Inflammatory macrophage (primary cell): ENCODE measurements around the gene IL16.
A peak's percentile ranks its signal among the peaks of the same experiment; 100 is the strongest.

Experiments
- DNase-seq, 2 donors: peaks; one replicate each; pipeline ENCODE4 v3.0.0-alpha.2; 2020 to 2022

IL16 gene

DNA sequence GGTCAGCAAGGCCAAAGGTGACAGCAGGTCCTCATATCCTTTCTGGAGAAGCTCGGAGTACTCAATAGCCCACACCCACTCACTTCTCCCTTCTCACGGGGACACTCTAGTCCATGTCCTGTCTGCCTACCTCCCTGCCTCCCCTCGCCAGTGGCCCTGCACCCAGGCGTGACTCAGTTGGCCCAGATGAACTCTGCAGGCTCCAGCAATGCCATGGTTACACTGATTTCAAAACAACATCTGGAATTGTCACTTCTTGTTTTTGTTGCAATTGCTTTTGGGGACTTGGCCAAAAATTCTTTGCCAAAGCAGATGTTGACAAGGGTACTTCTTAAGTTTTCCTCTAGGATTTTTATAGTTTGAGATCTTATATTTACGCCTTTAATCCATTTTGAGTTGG is 13.0 kb downstream of the IL16 start:
- DNase-seq, result no peak

DNA sequence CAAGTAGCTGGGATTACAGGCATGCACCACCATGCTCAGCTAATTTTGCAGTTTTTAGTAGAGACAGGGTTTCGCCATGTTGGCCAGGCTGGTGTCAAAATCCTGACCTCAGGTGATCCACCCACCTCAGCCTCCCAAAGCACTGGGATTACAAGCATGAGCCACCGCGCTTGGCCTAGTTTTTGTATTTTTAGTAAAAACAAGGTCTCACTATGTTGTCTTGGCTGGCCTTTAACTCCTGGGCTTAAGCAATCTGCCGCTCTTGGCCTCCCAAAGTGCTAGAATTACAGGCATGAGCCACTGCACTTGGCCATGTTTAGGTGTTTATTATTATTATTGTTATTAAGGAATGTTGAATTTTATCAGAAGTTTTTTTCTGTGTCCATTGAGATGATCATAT is 14.7 kb downstream of the IL16 start:
- DNase-seq, result no peak

DNA sequence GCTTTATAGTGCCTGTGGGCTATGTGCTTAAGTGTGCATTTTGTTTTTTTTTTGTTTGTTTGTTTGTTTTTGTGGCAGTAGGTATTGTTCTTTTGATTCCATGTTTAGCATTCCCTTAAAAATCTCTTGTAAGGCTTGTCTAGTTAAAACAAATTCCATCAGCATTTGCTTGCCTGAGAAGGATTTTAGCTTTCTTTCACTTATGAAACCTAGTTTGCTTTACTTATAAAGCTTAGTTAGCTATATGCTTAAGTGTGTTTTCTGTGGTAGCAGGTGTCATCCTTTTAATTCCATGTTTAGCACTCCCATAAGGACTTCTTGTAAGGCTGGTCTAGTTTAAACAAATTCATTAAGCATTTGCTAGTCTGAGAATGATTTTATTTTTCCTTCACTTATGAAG is 17.3 kb downstream of the IL16 start:
- no peak for DNase-seq

DNA sequence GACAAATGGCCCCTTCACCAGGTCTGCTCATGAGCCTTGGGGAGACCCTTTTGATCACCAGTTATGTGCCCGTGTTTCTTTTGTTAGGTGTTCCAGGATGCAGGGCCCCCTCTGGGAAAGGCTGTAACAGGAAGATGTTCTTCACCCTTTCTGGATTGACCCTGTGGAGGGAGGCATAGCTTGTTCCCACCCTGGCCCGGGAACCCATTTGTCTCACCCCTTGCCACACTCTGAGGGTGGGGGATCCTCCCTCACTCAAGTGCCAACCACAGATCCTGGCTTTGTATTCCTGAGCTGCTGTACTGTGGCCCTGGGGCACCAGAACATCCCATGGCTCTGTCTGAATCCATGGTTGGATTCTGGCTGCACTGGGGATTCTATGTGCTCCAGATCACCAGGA is 18.9 kb downstream of the IL16 start:
- no peak for DNase-seq

DNA sequence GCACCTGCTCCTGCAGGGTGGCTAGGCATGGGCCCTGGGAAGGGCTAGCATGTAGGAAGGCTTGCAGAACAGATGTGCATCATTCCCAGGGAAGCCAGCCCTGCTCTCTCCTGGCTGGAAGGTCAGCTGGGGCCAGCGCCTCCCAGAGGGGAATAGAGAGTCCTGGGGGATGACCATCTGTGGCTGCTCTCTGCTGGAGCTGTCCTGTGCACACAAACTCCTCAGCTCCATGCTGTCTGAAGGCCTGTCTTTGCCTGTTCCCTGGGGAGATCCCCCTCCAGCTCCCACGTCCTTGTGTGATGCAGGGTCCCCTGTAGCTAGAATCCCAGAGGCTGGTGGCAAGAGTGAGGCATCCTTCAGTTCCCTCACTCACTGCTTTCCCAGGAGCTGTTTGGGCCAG is 19.3 kb downstream of the IL16 start:
- DNase-seq, result no peak

DNA sequence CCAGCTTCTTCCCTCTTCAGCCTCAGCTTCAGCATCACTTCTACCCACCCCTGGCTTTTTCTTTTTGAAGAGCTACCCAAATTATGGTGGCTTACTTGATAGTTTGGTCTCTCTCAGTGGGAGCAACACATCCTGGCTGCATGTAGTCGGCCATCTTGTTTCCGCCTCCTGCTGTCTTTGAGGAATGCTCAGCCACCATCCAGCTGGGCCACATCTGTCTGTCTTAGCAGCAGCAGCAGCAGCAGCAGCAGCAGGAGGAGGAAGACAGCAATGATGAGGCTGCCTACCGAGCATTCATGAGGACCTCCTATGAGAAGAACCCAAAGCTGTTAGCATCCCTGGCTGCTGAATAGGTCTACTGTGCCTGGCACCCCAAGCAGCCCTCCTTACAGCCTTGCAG is 19.7 kb downstream of the IL16 start:
- no peak for DNase-seq

DNA sequence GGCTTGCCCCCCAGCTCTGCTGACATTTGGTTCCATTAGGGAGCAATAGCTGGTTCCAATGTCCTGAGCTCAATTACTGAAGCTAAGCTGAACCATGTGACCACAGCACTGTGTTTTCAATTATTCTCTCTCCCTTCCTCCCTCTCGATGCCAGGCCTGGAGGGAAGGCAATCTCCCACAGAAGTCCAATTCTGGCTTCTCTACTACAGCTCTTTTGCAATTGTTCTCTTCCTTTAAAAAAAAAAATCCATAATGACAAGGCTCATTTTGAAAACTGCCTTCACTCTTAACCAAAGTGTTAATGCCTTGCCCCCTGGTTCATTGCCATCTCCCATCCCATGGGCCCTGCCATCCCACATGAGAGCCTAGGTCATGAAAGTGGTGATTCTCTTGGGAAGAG is 24.8 kb downstream of the IL16 start:
- DNase-seq, result no peak

DNA sequence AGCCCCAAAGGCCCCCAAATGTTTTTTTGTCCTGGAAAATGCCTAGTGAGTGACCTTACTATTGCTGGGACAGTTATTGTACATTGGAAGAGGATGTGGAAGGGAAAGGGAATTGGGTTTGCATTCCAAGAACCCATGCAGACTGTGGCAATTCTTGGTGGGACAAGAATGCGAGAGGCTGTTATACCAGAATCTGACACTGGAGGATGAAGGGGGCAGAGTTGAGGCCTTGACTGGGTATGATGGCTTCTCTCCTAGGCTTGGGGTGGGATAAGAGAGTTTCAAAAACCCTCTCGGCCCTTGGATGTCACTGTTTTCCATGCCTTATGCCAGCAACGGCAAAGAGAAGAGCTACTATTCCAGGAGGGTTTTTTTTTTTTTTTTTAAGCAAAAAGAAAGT is 25.3 kb downstream of the IL16 start:
- DNase-seq, result no peak

DNA sequence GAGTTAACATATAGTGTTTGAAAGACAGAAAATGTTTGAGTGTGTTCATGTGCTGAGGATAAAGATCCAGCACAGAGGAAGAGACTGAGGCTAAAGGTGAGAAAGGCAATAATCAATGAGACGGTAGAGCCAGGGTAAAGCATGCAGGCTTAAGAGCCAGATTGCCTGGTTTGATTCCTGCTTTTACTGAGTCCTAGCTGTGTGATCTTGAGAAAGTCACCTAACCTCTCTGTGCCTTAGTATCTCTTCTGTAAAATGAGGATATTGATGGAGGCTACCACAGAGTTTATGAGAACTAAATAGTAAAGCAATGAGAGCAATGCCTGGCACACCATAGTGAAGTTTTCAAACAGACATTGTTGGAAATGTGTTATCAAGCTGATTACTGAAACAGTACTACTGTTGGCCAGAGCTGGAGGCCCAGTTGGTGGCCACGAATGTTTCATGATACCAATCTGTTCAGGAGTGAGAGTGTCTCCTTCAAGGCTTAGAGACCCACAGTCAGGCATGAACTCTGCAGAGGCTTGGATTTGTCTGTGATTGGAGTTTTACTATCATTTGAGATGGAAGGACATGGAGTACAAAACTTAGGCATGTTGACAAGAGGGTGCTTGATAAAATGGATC is 26.8 kb downstream of the IL16 start:
- DNase-seq, result no peak

DNA sequence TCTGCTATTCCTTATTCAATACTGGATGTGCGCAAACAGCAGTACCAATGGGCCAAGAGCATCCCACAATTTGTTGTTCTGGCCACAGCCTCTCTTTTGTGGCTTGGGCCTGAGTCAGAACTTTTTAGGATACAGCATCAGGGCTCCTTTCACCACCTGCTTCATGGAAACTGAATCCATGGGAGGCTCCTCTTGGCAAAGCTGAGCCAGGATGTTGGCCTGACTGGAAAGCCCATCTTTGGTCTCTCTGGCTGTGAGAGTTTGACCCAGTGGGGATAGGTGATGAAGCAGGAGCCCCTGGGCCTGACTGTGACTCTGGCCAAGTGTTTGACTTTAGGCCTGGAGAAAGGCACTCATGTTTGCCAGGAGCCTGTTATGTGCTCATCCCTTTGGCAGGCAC is 27.6 kb downstream of the IL16 start:
- DNase-seq, result no peak

DNA sequence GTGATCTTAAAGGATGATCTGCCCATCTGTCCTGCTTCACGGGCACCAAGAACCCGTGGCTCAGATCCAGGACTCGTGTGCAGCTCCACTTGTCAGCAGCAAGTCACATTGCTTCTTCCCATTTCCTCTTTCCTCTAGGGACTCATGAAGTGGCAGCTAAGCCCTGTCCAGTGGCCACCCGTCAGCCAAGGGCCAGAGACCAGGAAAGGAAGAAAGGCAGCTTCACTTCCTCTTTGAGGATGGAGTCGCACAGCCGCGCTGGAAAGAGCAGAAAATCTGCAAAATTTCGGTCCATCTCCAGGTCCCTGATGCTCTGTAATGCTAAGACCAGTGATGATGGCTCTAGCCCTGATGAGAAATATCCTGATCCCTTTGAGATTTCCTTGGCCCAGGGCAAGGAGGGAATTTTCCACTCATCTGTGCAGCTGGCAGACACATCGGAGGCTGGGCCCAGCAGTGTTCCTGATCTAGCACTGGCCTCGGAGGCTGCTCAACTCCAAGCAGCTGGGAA is 28.5 kb downstream of the IL16 start:
- DNase-seq, result peak; percentile 81 to 82

DNA sequence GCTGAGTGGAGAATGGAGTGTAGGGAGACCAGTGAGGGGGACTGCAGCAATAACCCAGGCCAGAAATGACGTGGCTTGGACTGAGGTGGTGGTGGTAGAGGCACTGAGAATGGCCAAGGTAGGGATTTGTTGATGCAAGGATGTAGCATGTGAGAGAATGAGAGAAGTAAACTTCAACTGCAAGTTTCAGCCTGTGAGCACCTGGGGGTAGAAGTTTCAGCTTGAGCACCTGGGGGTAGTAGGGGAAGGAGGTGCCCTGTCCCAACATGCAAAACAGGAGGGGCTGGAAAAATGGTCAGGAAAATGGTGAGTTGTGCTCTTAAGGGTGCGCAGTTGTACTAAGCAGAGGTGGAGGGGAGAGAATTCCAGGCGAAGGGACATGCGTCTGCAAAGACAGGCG is 31.0 kb downstream of the IL16 start:
- no peak for DNase-seq

DNA sequence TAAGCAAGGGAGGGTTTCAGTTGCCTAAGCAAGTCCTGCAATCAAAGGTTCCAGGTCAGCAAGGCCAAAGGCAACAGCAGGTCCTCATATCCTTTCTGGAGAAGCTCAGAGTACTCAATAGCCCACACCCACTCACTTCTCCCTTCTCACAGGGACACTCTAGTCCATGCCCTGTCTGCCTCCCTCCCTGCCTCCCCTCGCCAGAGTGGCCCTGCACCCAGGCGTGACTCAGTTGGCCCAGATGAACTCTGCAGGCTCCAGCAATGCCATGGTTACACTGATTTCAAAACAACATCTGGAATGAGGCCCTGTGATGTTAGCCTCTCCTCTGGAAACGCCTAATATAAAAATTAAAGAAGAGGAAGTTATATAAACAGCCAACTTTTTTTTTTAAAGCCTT is 32.9 kb downstream of the IL16 start:
- peak; percentile 27 to 48 for DNase-seq

DNA sequence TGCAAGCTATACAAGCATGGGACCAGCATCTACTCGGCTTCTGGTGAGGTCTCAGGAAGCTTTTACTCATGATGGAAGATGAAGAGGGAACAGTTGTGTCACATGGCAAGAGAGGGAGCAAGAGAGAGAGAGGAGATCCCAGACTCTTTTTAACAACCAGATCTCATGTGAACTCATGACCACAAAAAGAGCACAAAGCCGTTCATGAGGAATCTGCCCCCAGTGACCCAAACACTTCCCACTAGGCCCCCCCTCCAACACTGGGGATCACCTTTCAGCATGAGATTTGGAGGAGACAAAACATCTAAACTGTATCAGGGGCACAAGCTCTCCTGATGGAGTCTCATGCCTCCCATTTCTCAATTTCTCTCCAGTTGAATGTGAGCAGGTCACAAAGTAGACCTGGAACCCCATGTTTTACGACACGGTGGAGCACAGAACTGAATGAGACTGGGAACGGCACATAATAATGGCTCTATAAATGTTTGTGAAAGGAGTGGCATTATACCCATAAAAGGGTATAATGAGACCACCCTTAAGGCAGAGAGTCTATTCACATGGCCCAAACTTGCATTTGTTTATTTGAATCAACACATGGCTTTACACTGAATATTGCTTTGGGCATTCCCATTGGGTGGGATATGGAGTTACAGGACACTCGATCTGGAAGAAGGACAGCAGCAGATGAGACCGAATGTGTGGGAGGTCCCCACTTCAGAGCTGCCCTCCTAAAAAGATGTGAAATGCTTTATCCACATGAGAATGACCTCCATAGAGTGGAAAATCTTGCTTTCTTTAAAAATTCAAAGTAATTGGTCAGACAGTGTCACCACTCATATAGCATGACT is 38.8 kb downstream of the IL16 start:
- DNase-seq, result no peak

DNA sequence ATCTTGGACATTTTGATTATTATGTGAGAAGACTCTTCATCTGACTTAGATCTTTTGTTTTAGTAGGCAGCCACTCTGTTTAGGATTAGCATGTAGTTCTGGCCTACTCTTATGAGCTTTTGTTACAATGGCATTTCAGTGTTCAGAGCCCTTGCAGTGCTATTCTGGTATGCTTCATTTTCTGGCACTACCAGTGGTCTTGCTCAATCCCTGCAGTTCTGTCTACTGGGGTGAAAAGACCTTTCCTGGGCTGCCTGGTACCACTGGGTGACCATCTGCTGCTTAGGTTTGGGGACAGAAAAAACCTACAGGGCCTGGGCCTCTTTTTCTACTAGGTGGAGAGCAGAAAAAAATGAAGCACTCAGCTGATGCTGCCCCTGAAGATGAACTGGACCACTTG is 42.5 kb downstream of the IL16 start:
- no peak for DNase-seq

DNA sequence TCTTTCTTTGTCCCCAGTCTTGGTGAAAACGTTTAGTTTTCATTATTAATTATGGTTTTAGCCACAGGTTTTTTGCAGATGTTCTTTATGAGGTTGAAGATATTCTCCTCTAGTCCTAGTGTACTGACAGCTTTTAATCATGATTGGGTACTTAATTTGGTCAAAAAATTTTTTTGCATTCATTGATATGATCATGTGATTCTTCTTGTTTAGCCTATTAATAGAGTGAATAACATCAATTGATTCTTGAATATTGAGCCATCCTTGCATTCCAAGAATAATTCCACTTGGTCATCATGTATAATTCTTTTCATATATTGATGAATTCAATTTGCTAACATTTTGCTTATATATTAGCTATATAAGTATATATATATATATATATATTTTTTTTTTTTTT is 46.1 kb downstream of the IL16 start:
- no peak for DNase-seq

DNA sequence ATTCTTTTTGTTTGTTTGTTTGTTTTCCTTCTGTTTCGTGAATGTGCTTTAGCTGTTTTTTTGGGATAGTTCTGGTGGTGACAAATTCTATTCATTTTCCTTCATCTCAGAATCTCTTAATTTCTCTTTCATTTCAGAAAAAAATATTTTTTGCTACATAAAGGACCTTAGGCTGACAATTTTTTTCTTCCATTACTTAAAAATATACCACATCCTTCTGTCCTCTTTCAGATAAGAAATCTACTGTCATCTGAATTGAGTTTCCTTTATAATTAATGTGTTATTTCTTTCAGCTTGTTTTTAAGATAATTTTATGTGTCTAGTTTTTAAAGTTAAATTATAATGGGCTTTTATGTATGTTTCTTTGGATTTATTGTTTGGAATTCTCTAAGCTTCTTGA is 47.6 kb downstream of the IL16 start:
- DNase-seq, result no peak

DNA sequence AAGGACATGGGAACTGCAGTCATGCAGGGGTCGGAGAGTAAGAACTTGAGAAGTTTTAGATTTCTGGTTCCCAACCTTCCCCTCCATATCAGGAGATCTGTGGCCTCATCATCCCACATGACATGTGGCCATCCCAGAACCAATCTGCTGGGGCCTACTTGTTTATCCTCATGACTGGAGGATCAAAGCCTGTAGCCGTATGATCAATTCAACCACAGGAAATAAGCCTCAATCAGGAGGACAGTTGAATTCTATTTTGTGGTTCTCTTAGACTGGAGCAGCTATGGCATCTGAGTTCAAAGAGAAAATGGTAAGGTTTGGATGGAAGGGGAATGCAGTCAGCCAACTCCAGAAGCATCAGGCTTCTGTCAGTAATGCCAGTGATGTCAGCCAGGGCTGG is 57.2 kb downstream of the IL16 start:
- no peak for DNase-seq

DNA sequence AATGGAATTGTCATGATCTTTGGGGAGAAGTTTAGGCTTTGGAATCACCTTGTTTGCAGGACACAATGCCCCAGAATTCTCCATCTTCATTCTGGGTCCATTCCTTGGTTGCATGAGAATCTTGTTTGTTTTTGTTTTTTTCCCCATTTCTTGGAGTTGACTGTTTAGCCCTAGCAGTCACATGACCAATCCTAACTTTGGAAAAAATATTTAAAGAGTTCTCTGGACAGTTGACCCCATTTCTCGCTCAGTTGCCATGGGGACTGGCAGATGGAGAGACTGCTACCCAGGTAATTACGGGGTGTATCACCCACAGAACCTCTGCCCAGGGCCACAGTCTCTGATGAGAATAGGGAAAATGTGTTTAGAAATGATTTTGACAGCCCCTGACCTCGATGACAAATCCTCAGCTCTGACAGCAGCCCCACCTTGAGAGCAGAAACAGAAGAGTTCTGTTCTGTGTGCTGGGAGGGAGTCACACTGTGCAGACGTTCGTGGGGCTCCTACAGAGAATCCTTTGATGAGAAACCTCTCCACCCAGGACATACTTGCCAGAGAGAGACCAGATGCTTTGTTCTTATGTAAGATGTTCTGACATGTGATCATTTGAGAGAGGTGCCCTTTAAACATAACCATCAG is 57.7 kb downstream of the IL16 start:
- peak in 1 of 2 donors; percentile 11 for DNase-seq

DNA sequence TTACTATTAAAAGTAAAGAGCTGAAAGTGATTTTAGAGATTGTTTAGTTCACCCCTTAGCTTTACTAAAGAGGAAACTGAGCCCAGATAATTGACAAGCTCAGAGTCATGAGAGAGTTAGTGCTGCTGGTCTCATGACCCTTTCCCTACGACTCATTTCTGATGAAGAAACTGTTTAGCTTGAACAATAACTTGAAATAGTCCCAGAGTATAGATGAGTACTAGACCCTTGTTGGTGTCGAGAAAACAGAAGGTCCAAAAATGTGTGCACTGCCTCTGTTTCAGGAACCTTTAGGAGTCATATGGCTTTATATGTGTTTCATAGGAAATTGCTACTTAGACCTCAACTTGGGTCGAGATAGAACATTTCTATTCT is 58.2 kb downstream of the IL16 start:
- DNase-seq, result peak; percentile 60 to 62

DNA sequence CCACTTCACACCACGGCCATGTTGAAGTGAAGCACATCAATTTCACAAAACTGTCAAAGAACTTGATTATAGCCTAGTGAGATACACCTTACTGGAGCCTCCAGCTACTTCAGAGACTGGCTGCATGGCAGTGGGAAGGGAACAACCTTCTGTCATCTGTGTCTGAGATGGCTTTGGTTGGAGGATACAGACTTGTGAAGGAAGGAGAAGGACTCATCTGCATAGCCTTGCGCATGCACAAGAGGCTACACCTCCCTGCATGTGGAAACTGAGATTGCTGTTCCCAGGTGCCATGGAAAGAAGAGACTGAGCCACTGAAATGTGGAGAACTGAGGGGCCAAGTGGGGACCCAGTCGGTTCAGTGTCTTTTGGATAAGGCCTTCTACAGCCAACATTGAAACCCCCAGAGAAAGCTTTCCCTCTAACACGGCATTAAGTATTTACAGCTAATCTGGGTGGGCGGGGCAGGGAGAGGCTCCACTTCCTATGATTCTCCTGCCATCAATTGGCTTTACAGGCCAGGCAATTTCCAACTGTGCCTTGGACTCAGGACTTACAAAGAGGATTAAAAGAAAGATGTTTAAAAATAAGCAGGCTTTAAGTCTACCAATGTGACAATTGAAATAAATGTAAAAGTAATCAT is 58.8 kb downstream of the IL16 start:
- DNase-seq, result no peak

DNA sequence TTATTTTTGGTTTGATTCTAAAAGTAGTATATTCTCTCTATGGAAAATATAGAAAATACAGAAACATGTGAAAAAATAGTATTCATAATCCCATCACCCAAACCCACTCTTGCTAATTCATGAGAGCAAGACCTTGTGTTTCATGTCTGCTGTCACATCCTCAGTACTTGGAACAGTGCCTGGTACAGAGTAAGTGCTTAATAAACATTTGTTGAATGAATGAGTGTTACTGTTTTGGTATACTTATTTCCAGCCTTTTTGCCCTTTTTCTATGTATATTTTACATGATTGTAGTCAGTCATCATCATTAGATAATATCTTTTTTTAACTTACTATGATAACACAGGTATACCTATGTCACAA is 59.3 kb downstream of the IL16 start:
- no peak for DNase-seq

DNA sequence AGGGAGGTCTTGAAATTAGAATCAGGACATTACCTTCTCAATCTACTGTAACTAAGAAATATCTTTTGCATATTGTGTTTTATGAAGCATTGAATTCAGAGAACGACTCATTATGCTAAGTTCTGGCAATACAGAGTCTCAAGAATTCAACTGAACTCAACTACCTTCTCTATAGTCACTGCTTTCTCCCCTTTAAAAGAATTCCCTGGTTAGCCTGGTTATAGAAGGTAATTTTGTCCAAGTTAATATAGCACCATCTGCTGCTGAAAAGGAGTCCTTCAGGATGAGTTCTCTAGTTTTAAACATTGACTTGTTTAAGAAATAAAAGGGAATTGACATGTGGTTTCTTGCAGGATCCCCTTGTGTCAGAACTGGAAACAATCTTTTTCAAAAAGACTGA is 60.2 kb downstream of the IL16 start:
- DNase-seq, result peak; percentile 45 to 67

DNA sequence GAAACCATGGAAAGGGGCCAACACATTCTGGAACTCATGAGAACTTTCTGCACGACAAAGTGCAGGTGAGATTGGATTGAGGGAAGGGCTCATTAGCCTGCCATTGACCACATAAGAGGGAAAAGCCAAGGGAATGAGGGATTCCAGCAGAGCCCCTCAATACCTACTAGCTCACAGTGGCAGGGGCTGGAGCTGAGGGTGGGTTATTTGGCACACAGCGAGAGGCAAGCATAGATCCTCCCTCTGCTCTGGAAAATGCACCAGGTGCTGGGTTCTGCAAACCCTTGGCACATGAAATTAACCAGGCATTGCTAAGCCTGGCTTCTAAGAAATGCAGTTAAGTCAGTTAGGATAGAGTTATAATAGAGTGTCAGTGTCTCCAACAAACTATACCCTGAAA is 60.8 kb downstream of the IL16 start:
- no peak for DNase-seq
